ENCODE measurements around the gene MRPS24. TPM values are rescaled to one million over a fixed set of nuclear protein-coding genes. Genes with fewer than 3 reads are reported as not detected.

Gene MRPS24
- 243 and 270 TPM in 2 replicates for total RNA-seq

DNA sequence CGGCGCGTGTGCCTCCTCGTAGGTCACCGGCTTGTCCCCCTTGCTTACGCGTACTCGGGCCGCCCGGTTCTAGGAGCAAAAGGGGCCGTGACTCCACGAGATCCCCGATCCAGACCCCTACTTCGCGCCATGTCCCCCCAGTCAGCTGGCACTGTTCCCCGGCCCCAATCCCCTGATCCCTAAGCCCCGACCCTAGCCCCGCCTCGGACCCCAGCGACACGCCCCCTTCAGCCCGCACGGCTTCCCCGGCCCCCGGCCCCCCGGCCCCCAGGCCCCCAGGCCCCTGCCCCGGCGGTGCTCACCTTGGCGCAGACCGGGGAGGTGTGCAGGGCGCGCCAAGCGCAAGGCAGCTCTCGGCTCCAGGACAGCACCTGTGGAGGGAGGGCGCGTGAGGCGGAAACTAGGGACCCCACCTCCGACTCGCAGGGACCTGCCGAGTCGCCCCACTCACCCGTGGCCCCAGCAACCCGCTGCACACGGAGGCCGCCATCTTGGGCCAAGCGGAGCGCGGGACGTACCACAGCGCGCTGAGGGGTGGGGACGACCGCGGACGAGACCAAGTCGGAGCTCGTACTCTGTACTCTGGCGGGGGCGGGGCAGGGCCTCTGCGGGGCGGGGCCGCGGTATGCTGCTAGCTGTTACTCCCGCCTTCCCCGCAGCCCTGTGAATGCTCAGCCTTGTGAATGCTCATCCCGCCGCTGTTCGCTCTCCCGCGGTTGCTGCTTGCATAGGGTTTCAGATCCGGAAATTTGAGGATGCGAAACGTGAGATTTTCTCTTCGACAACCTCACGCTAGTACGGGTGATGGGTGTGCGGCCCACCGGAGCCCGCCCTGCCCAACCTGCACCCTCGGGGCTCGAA is at the start of gene MRPS24:
TSS of gene MRPS24 (minus strand) at position 512 of the 861 bp plus-strand sequence. CDS start at position 490, 22 bp downstream.

DNA sequence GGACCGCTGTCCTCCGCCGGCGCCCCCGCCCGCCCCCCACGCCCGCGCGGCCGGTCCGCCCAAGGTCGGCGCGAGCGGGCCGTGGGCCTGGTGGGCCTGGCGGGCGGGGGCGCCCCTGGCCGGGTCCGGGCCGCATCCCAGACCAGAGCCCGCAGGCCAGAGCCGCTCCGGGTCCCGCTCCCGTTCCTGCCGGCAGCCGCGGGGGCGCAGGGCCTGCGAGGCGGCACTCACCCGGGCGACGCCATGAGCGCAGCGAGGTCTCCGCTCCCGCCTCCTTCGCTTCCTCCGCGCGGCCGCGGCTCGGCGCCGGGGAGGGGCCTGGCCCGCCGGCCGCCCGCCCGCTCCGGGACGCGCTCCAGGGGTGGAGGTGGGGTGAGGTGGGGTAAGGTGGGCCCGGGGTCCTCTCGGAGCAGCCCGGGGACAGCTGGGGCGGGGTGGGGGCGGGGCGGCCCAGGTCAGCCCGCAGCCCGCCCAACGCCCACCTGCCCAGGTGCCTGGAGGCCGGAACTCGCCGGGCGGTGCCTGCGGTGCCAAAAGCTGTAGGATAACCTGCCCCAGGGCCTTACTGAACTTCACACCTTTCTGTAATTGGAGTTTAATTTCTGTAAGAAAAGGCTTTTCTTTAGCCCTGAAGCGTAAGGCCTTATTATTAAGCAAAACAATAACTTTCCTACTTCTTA is 37.2 kb upstream of the MRPS24 start, which contains the start of gene URGCP:
TSS of gene URGCP (minus strand) at position 266 of the 680 bp plus-strand sequence. CDS start at position 245, 21 bp downstream.

Other genes with a start within 250 kb of the MRPS24 start
- gene COA1, start 140.0 kb downstream of the MRPS24 start, total RNA-seq = 46.4 and 59.6 TPM in 2 replicates
- 47.4 and 49.4 TPM in 2 replicates for gene BLVRA, start 110.8 kb downstream of the MRPS24 start, total RNA-seq
- 20.1 and 20.2 TPM in 2 replicates for gene URGCP, start 37.1 kb upstream of the MRPS24 start, total RNA-seq
- 15.0 and 16.9 TPM in 2 replicates for gene UBE2D4, start 56.9 kb upstream of the MRPS24 start, total RNA-seq
- not detected in 2 replicates for gene SPDYE1, start 128.4 kb upstream of the MRPS24 start, total RNA-seq
- 124 and 132 TPM in 2 replicates for gene DBNL, start 175.2 kb upstream of the MRPS24 start, total RNA-seq
- gene PGAM2, start 196.1 kb upstream of the MRPS24 start, total RNA-seq = 0.15 TPM in 1 of 2 replicates, not detected in the other
- 12.2 and 18.8 TPM in 2 replicates for gene POLM, start 213.0 kb upstream of the MRPS24 start, total RNA-seq
- 31.1 and 37.2 TPM in 2 replicates for gene AEBP1, start 234.8 kb upstream of the MRPS24 start, total RNA-seq